Vagina (tissue), 2 donors: ENCODE results near the gene FAM120AOS.
"Not testable (repeated sequence)": the region's sequence is repeated elsewhere in the genome, so short reads cannot be mapped to it uniquely, and the experiment has no call there.

Experiments
- POLR2A ChIP-seq, 2 donors: fragments of 450-650 bp; IDR thresholded peaks; one replicate each; pipeline ENCODE4 v1.6.1; 2017; ENCODE audit warnings: antibody characterized with exemption in 2 of 2, mild to moderate bottlenecking in 2 of 2, moderate library complexity in 2 of 2
- POLR2AphosphoS5 ChIP-seq, 2 donors: sonication (generic); formaldehyde crosslinking; IDR thresholded peaks; one replicate each; pipeline ENCODE4 v1.9.0; 2017; ENCODE audit warnings: antibody characterized with exemption in 2 of 2, mild to moderate bottlenecking in 2 of 2, low read depth in 1 of 2; ENCODE audit not compliant: insufficient read depth in 1 of 2
- TF ChIP-seq, protein P1 (sequence below), 3 experiments: fragments of 450-650 bp in 2 of 3; fragments of 200-600 bp in 1 of 3; sonication (generic) in 1 of 3; IDR thresholded peaks; one replicate each; pipeline ENCODE4 v1.5.1; 2017 to 2019; ENCODE audit warnings: antibody characterized with exemption in 3 of 3, mild to moderate bottlenecking in 2 of 3, moderate library complexity in 2 of 3

DNA sequence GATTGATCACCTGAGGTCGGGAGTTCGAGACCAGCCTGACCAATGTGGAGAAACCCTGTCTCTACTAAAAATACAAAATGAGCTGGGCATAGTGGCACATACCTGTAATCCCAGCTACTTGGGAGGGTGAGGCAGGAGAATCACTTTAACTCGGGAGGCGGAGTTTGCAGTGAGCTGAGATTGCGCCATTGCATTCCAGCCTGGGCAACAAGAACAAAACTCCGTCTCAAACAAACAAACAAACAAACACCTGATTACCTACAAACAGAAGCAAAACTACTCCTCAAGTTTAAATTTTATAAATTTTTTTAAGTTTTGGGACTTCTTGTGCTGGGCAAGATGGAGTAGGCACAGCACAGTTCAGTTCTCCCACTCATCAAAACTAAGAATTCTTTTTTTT is 14.1 kb downstream of the FAM120AOS start:
- not testable (repeated sequence) for TF ChIP-seq POLR2AphosphoS5 (IDR thresholded peaks at IDR 0.05; ENCODE audit: insufficient read depth in 1 of 2, low read depth in 1 of 2); POLR2A (IDR thresholded peaks at IDR 0.05)
- TF ChIP-seq, protein P1, sequence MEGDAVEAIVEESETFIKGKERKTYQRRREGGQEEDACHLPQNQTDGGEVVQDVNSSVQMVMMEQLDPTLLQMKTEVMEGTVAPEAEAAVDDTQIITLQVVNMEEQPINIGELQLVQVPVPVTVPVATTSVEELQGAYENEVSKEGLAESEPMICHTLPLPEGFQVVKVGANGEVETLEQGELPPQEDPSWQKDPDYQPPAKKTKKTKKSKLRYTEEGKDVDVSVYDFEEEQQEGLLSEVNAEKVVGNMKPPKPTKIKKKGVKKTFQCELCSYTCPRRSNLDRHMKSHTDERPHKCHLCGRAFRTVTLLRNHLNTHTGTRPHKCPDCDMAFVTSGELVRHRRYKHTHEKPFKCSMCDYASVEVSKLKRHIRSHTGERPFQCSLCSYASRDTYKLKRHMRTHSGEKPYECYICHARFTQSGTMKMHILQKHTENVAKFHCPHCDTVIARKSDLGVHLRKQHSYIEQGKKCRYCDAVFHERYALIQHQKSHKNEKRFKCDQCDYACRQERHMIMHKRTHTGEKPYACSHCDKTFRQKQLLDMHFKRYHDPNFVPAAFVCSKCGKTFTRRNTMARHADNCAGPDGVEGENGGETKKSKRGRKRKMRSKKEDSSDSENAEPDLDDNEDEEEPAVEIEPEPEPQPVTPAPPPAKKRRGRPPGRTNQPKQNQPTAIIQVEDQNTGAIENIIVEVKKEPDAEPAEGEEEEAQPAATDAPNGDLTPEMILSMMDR (IDR thresholded peaks at IDR 0.05): not testable (repeated sequence)
